Stimulated activated CD8-positive, alpha-beta memory T cell treated with anti-CD3 and anti-CD28 coated beads, Interleukin-15, amount 100 ng/mL, for 1 hour (primary cell): ENCODE data around the gene RNF43.

Experiments used
- DNase-seq: peaks from one replicate; pipeline ENCODE4 v3.0.0-alpha.2; 2020; ENCODE audit warnings: low read depth

The RNF43 gene

GRCh38 chr17:58381124-58382035 is 36.0 kb downstream of the RNF43 start:
- DNase-seq: no peak

- no peak for DNase-seq
Observed at GRCh38 chr17:58380207-58381123, 36.9 kb downstream of the RNF43 start.

DNA sequence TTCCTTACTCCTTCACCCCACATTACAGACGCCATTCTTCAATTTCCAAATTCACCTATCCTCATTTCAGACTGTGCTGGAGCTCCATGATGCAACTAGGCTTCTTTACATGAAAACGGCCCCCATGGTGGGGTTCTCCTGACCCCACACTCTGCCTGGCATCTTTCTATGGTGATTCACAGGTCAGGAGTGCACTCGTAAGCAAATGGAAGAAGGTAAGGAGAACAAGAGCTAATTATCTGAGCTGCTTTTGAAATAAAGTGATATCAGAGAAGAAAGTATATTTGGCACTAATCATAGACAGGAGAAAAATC is 37.9 kb downstream of the RNF43 start:
- DNase-seq: no peak

- no peak for DNase-seq
Observed at GRCh38 chr17:58378733-58379510, 38.4 kb downstream of the RNF43 start.

DNA sequence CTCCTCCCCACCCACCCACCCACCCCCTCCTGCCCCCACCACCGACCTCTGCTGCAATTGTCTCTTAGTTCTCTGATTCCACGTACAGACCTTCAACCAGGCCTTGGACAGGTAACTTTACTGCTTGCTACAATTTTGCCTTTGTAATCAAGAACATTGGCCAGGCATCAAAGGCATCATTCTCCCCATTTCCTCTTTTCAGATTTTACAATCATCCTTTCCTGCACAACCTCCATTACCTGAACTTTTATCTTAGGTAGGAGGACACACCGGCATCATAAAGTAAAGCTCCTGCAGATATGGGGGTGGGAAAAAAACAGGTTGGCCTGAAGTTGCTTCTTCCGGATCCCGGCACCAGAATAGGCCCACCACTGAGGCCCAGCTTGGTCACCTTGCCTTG is 39.7 kb downstream of the RNF43 start:
- no peak for DNase-seq

DNA sequence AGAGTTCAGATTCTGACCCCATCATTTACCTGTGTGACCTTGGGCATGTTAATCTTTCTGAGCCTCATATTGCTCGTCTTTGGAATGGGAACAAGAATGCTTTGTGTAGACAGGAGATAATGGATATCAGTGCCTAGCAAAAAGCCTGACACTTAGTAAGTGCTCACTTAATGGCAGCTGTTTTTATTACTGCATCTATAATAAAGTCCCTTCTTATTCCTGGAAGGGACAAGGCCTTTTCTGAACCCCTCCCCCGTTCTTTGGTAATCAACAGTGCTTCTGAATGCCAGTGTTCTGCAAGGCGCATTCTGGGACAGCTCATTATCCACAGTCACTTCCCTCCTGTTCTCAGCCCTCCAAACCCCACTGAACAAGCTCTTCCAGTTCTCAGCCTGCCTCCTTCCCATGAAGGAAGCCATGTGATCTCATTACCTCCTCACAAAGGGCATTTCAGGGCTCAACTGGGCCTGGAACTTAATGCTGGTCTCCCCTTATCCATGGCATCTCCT is 40.2 kb downstream of the RNF43 start:
- no peak for DNase-seq

DNA sequence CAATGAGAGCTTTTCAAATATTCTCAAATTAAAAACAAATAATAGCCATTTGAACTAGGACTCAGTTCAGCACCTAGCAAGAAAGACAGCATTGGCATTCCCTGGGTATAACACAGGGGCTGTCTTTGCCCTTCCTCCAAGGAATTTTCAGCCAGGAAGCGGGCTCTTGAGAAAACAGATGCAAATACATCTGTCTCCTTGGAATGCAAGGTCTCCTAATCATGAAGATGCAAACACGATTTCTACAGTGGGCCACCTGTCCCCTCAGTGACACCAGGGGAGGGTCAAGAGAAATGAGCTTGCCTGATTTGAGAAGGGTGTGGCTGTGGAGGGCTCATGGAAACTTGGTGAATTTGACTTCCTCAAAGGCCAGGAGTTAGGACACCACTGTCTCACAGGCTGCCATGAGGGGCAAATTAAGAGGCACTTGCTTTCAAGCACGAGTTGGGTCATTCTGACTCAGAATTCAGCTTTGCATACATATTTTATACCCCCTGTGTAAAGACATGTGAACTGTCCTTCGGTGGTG is 40.8 kb downstream of the RNF43 start:
- no peak for DNase-seq

- no peak for DNase-seq
Observed at GRCh38 chr17:58375811-58376210, 41.5 kb downstream of the RNF43 start.

- DNase-seq: no peak
Observed at GRCh38 chr17:58375256-58375655, 42.1 kb downstream of the RNF43 start.

- no peak for DNase-seq
Observed at GRCh38 chr17:58373923-58374322, 43.4 kb downstream of the RNF43 start.

GRCh38 chr17:58373003-58373402 is 44.3 kb downstream of the RNF43 start:
- DNase-seq: no peak

GRCh38 chr17:58371300-58371950 is 45.9 kb downstream of the RNF43 start:
- DNase-seq: no peak

GRCh38 chr17:58370716-58371115 is 46.6 kb downstream of the RNF43 start:
- no peak for DNase-seq

DNA sequence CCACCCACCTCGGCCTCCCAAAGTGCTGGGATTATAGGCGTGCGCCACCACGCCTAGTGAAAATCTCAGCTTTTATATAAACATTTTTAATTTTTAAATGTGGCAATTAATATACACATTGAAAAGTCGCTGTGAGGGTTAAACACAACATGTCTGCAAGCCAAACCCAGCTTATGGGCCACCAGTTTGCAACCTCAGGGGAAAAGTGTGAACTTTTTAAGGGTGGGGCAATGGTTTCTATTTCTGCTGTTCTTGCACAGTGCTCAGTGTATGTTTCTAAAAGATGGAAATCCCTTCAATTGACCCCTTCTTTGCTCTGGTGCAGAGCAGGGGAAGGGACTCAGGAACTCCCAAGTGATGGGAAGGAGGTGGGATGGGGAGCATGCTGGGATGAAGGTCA is 47.0 kb downstream of the RNF43 start:
- no peak for DNase-seq

DNA sequence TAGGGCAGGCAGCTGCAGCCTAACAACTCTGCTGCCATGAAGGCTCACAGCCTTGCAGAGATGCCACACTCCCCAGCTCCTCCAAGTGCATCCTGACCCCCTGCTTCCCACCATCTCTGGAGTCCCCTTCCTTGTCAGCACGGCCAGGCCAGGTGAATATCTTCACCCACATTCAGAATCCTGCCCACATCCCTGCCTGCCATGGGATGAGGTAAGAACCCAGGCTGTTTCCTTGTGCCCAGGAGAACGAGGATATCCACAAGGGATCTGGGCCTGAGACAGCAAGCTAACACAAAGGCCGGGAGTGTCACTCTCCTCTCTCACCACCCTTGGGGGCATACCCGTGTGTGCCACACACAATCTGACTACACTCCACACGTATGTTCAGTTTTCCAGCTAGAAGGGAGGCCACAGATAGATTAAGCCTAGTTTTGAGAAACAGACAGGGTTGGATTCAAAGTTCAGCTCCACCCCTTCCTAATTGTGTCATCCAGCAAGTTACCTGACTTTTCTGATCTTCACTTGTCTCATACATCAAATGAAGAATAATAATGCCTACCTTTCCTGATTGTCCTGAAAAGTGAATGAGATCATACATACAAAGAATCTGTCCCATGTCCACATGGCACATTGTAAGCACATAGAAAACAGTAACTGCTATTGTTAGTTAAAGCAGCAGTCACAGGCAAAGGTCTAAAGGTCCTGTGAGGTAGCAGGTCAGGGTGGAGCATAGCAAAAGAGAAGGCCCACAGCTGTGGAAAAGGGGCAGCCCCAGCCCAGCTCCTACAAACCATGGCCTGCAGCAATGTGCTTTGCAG is 47.9 kb downstream of the RNF43 start:
- no peak for DNase-seq

DNA sequence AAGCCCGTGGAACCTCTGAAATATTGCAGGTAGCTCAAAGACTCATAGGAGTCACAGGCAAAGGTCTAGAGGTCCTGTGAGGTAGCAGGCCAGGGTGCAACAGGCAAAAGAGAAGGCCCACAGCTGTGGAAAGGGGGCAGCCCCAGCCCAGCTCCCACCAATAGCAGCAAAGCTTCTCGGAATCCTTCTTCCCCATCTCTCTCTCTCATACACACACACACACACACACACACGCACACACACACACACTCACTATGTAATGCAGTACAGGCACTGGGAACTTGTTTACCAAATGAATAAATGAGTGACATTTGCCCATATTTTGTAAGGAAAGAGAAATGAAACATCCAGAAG is 48.5 kb downstream of the RNF43 start:
- DNase-seq: no peak
